ENCODE measurements around the gene HNRNPR. TPM values are rescaled to one million over a fixed set of nuclear protein-coding genes. Genes with fewer than 3 reads are reported as not detected.
A peak's percentile ranks its signal among the peaks of the same experiment; 100 is the strongest.
"Not testable (repeated sequence)": the region's sequence is repeated elsewhere in the genome, so short reads cannot be mapped to it uniquely, and the experiment has no call there.

HNRNPR gene
- total and polyA plus RNA-seq, 8 donors, result 27.6 to 57.8 (median 44.9) TPM

GRCh38 chr1:23381233-23381885 lies 37.3 kb upstream of the HNRNPR start:
- Histone ChIP-seq H3K4me1 (no peaks in the 10 kb centered on the region), H3K9me3 (no peaks in the 10 kb centered on the region), H3K27me3 (no peaks in the 10 kb centered on the region), H3K4me3 (no peak overlapping the region), H3K36me3 (peaks cover 0 to 49% (median 4%) of the 10 kb centered on the region in 3 donors), H3K27ac (no peak overlapping the region)
- no peak for TF ChIP-seq CTCF (IDR thresholded peaks at IDR 0.05)
- intact Hi-C loops (cut with DNase I), result no loop called here
- DNase-seq (no peak), ATAC-seq (no peak), FAIRE-seq (no peak)
- 83 to 85% methylated on average over 5 of the region's 5 CpGs for WGBS, 2 donors

GRCh38 chr1:23380719-23381118 lies 36.6 kb upstream of the HNRNPR start:
- Histone ChIP-seq H3K27ac (no peak overlapping the region), H3K27me3 (no peaks in the 10 kb centered on the region), H3K36me3 (peaks cover 0 to 44% (median 2%) of the 10 kb centered on the region in 3 donors), H3K4me3 (no peak overlapping the region), H3K4me1 (no peaks in the 10 kb centered on the region), H3K9me3 (no peaks in the 10 kb centered on the region)
- no peak for ATAC-seq
- intact Hi-C loops (cut with DNase I), result no loop called here
- WGBS, 2 donors, result 57 to 63% methylated on average over 5 of the region's 5 CpGs
- no peak for FAIRE-seq
- DNase-seq, result no peak
- no peak for TF ChIP-seq CTCF (IDR thresholded peaks at IDR 0.05)

- ATAC-seq; H3K4me1 ChIP-seq; H3K27me3 ChIP-seq; intact Hi-C loops (cut with DNase I); FAIRE-seq; H3K27ac ChIP-seq; DNase-seq; H3K4me3 ChIP-seq; H3K9me3 ChIP-seq: not testable (repeated sequence)
- peaks cover 0 to 40% (median 0%) of the 10 kb centered on the region in 3 donors for H3K36me3 ChIP-seq
- 53 to 56% methylated on average over 4 of the region's 4 CpGs for WGBS, 2 donors
These were observed 36.2 kb upstream of the HNRNPR start for GRCh38 chr1:23380236-23380635.

- FAIRE-seq (no peak), ATAC-seq (peak; percentile 18 to 69 (median 54)), DNase-seq (peak in 1 of 6 donors; percentile 43)
- peaks cover 0 to 13% (median 0%) of the 10 kb centered on the region in 3 donors for H3K36me3 ChIP-seq
- WGBS, 2 donors, result 85 to 89% methylated on average over 19 of the region's 19 CpGs
- no peaks in the 10 kb centered on the region for H3K27me3 ChIP-seq
- TF ChIP-seq CTCF (IDR thresholded peaks at IDR 0.05), result no peak
- no peak overlapping the region for H3K4me3 ChIP-seq
- H3K9me3 ChIP-seq, result no peaks in the 10 kb centered on the region
- intact Hi-C loops (cut with DNase I), result no loop called here
- H3K4me1 ChIP-seq, result no peaks in the 10 kb centered on the region
- peak overlapping the region in 1 of 4 donors; percentile 48 for H3K27ac ChIP-seq
These were observed 33.1 kb upstream of the HNRNPR start for GRCh38 chr1:23376890-23377811.

GRCh38 chr1:23374079-23374735 lies 30.1 kb upstream of the HNRNPR start:
- ATAC-seq; FAIRE-seq; H3K27me3 ChIP-seq; H3K9me3 ChIP-seq; intact Hi-C loops (cut with DNase I); H3K36me3 ChIP-seq; H3K4me3 ChIP-seq; H3K27ac ChIP-seq: not testable (repeated sequence)
- 66 to 77% methylated on average over 12 of the region's 12 CpGs for WGBS, 2 donors
- peak in 1 of 6 donors; percentile 23 for DNase-seq
- peaks cover 0 to 18% (median 18%) of the 10 kb centered on the region in 3 donors for H3K4me1 ChIP-seq
